ENCODE data around the gene MAPKAP1. TPM values are rescaled to one million over a fixed set of nuclear protein-coding genes. Genes with fewer than 3 reads are reported as not detected.

MAPKAP1 gene
- total RNA-seq, 2 donors from 2014 or later, result 62.1 to 78.9 TPM

GRCh38 chr9:125744616-125745015 is 37.6 kb upstream of the MAPKAP1 start:
- no peak for DNase-seq (ENCODE audit: low spot score)
- no peaks in the 10 kb centered on the region for H3K36me3 ChIP-seq
- no peaks in the 10 kb centered on the region for H3K9me3 ChIP-seq
- no peak overlapping the region for H3K27ac ChIP-seq
- H3K4me1 ChIP-seq, result peaks cover 0 to 9% of the 10 kb centered on the region in 2 donors
- H3K4me3 ChIP-seq, result no peak overlapping the region
- TF ChIP-seq CTCF (IDR thresholded peaks at IDR 0.05), result no peak
- H3K27me3 ChIP-seq, result no peaks in the 10 kb centered on the region

- no peak for DNase-seq (ENCODE audit: low spot score)
- H3K27me3 ChIP-seq, result no peaks in the 10 kb centered on the region
- no peaks in the 10 kb centered on the region for H3K9me3 ChIP-seq
- no peak overlapping the region for H3K4me3 ChIP-seq
- H3K36me3 ChIP-seq, result no peaks in the 10 kb centered on the region
- peaks cover 0 to 9% of the 10 kb centered on the region in 2 donors for H3K4me1 ChIP-seq
- H3K27ac ChIP-seq, result no peak overlapping the region
- no peak for TF ChIP-seq CTCF (IDR thresholded peaks at IDR 0.05)
Observed at GRCh38 chr9:125743682-125744428, 36.8 kb upstream of the MAPKAP1 start.

GRCh38 chr9:125742657-125743056 is 35.6 kb upstream of the MAPKAP1 start:
- H3K36me3 ChIP-seq, result no peaks in the 10 kb centered on the region
- H3K27me3 ChIP-seq, result no peaks in the 10 kb centered on the region
- H3K4me1 ChIP-seq, result peaks cover 0 to 9% of the 10 kb centered on the region in 2 donors
- no peak for TF ChIP-seq CTCF (IDR thresholded peaks at IDR 0.05)
- H3K4me3 ChIP-seq, result no peak overlapping the region
- no peak overlapping the region for H3K27ac ChIP-seq
- no peaks in the 10 kb centered on the region for H3K9me3 ChIP-seq
- no peak for DNase-seq (ENCODE audit: low spot score)

GRCh38 chr9:125739436-125739835 is 32.4 kb upstream of the MAPKAP1 start:
- H3K9me3 ChIP-seq, result no peaks in the 10 kb centered on the region
- H3K4me3 ChIP-seq, result no peak overlapping the region
- DNase-seq (ENCODE audit: low spot score), result no peak
- no peak for TF ChIP-seq CTCF (IDR thresholded peaks at IDR 0.05)
- H3K36me3 ChIP-seq, result no peaks in the 10 kb centered on the region
- no peak overlapping the region for H3K27ac ChIP-seq
- no peaks in the 10 kb centered on the region for H3K27me3 ChIP-seq
- no peaks in the 10 kb centered on the region for H3K4me1 ChIP-seq

GRCh38 chr9:125732562-125732961 is 25.6 kb upstream of the MAPKAP1 start:
- Histone ChIP-seq H3K4me1 (no peaks in the 10 kb centered on the region), H3K36me3 (no peaks in the 10 kb centered on the region), H3K27me3 (no peaks in the 10 kb centered on the region), H3K27ac (no peak overlapping the region), H3K9me3 (no peaks in the 10 kb centered on the region), H3K4me3 (no peak overlapping the region)
- no peak for DNase-seq (ENCODE audit: low spot score)
- no peak for TF ChIP-seq CTCF (IDR thresholded peaks at IDR 0.05)

GRCh38 chr9:125730168-125730567 is 23.2 kb upstream of the MAPKAP1 start:
- DNase-seq (ENCODE audit: low spot score), result no peak
- no peak for TF ChIP-seq CTCF (IDR thresholded peaks at IDR 0.05)
- Histone ChIP-seq H3K9me3 (no peaks in the 10 kb centered on the region), H3K27ac (no peak overlapping the region), H3K27me3 (no peaks in the 10 kb centered on the region), H3K36me3 (no peaks in the 10 kb centered on the region), H3K4me1 (no peaks in the 10 kb centered on the region), H3K4me3 (no peak overlapping the region)

Measured in right atrium auricular region (tissue), 2 donors.